SU-DHL-6 (cell line): ENCODE data around the gene PDIK1L.

ENCODE experiments used
- EZH2phosphoT487 ChIP-seq: fragments of 200-600 bp; sonication (generic), shearing (Covaris generic); conservative IDR thresholded peaks from 2 replicates; pipeline ENCODE4 v1.6.1; 2018; ENCODE audit warnings: mild to moderate bottlenecking, antibody characterized with exemption, low read length, moderate library complexity, mixed read lengths
- TF ChIP-seq, protein P1 (sequence below): fragments of 200-600 bp; sonication (generic); IDR thresholded peaks from one replicate; pipeline ENCODE4 v1.5.1; 2017; ENCODE audit warnings: antibody characterized with exemption, mild to moderate bottlenecking, low read length, moderate library complexity; ENCODE audit not compliant: insufficient read depth, poor library complexity, severe bottlenecking

DNA sequence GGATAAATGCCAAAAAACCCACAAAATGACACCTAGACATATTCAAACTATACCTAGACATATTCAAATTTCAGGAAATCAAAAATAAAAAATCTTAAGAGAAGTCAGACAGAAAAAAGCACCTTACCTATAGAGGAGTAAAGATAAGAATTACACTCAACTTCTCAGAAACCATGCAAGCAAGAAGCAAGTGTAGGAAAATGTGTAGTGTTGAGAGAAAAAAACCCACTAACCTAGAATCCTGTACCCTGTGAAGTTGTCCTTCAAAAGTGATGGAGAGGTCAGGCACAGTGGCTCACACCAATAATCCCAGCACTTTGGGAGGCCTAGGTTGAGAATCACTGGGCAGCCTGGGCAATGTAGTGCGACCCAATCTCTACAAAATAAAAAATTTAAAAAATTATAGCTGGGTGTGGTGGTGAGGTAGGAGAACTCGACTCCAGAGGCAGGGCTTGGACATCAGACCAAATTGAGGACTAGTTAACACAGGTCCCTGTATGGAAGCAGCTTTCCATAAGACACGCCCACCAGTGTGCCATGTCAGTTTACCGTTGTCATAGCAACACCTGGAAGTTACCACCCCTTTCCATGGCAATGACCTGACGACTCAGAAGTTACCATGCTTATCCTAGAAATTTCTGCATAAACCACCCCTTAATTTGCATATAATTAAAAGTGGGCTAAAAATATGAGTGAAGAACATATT, 20.7 kb downstream of the PDIK1L start:
- TF ChIP-seq, protein P1, sequence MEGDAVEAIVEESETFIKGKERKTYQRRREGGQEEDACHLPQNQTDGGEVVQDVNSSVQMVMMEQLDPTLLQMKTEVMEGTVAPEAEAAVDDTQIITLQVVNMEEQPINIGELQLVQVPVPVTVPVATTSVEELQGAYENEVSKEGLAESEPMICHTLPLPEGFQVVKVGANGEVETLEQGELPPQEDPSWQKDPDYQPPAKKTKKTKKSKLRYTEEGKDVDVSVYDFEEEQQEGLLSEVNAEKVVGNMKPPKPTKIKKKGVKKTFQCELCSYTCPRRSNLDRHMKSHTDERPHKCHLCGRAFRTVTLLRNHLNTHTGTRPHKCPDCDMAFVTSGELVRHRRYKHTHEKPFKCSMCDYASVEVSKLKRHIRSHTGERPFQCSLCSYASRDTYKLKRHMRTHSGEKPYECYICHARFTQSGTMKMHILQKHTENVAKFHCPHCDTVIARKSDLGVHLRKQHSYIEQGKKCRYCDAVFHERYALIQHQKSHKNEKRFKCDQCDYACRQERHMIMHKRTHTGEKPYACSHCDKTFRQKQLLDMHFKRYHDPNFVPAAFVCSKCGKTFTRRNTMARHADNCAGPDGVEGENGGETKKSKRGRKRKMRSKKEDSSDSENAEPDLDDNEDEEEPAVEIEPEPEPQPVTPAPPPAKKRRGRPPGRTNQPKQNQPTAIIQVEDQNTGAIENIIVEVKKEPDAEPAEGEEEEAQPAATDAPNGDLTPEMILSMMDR = no peak
- TF ChIP-seq EZH2phosphoT487 = no peak
